Measurements from ENCODE around the gene NADK2. TPM values are rescaled to one million over a fixed set of nuclear protein-coding genes. Genes with fewer than 3 reads are reported as not detected.
A peak's percentile ranks its signal among the peaks of the same experiment; 100 is the strongest.

The NADK2 gene
- total RNA-seq, 1 donor from 2014 or later = 35.5 TPM

DNA sequence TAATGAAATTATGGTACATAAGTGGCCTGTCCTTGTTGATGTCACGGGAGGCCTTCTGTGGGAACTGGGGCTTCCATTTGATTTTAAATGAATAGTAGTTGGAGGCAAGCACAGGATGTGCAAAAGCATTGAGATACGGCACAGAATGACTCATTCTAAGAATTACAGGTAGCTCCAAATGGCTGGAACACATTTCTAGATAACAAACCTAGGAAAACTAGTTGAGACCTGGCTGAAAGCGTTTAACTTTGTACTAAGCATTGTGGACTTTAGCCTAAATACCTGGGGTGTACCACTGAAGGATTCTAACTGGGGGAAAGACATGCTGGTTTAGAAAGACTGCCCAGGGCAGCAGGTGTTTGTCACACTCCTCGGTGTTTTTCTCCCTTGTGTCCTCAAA lies 80.4 kb downstream of the NADK2 start:
- DNase-seq = no peak

GRCh38 chr5:36160617-36161016 lies 81.1 kb downstream of the NADK2 start:
- no peak for DNase-seq

- DNase-seq = no peak
Measured at GRCh38 chr5:36158144-36158543, 83.6 kb downstream of the NADK2 start.

- no peak for DNase-seq
Measured at GRCh38 chr5:36156619-36157018, 85.1 kb downstream of the NADK2 start.

DNA sequence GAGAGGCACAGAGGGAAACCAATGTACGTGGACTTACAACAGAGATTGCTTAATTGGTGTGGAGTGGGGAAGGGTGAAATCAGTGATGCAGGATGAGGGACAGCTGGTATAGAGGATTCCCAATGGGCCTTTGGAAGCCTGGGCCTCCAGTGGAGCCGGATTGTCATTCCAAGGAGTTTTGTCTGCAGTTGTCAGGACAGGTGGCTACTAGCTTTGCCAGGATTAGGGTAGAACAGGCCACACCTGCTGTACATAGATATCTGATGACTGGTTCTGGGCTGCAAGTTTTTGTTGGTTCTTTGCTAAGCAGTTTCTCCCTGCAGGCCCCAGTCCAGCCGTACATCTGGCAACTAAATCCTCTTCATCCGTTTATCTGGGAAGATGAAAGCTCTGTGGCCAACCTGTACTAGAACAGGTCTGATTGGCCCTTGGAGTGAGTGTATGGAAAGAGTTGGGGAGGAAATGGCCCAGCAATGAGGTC lies 85.6 kb downstream of the NADK2 start:
- peak; percentile 11 for DNase-seq

DNA sequence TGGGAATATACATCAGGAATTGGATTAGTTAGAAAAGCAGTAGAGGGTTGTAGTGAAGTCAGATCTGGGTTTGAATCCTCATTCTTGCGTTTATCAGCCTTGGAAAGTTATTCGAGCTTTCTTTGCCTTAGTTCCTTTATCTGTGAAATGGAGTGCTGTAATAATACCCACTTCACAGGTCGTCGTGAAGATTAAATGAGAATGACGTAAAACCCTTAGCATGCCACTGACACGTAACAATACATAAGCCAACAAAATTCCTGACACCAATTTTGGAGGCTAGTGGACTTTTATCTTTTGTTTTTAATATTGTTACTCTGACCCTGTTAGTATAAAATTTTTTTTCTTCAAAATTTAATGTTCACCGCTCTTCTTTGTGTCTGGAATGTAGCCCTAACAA lies 86.4 kb downstream of the NADK2 start:
- DNase-seq = no peak

DNA sequence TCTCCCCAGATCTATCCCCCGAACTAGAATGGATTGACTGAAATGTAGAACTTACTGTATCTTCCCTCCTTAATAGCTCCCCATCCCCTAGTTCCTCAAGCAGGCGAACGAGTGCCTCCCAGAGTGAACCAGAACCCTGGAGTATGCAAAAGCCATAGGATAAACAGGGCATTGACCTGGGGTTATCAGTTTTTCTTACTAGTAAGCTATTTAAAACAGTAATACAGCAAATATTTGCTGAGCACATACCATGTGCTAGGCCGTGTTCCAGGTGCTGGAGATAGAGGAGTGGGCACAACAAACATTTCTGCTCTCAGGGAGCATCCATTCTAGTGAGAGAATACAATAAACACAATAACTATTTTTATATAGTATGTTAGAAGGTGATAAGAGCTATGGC lies 88.0 kb downstream of the NADK2 start:
- DNase-seq = no peak

- no peak for DNase-seq
Measured at GRCh38 chr5:36153298-36153677, 88.4 kb downstream of the NADK2 start.

- DNase-seq = no peak
Measured at GRCh38 chr5:36152324-36153297, 89.1 kb downstream of the NADK2 start.

GRCh38 chr5:36151434-36152323 lies 90.0 kb downstream of the NADK2 start, which contains the start of the genes LMBRD2 and SKP2:
Gene LMBRD2, minus strand, starts transcription at chr5:36151887. Its CDS starts 8,538 bp downstream, at chr5:36143349.
Gene SKP2, plus strand, starts transcription at chr5:36152111. Its CDS starts 152 bp downstream, at chr5:36152263.
- peak; percentile 99 for DNase-seq

GRCh38 chr5:36150676-36151433 lies 90.9 kb downstream of the NADK2 start:
- peak; percentile 5 for DNase-seq

DNA sequence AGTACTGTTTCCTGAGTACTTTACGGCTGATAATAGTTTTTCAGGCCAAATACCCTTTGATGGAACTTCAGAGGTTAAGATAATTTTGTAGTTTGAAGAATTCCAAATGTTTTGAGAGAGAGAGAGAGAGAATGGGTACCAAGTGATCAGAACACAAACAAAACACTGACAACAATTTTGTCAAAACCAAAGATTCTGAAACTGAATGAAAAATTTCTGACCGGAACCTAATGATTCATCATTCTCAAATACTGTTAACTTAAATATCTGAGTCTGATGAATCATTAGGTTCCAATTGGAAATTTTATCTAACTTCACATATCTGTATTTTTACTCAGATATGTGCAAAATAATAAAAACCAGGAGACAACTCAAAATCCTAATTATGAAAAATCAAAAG lies 94.0 kb downstream of the NADK2 start:
- no peak for DNase-seq

- DNase-seq = no peak
Measured at GRCh38 chr5:36146390-36146789, 95.3 kb downstream of the NADK2 start.

DNA sequence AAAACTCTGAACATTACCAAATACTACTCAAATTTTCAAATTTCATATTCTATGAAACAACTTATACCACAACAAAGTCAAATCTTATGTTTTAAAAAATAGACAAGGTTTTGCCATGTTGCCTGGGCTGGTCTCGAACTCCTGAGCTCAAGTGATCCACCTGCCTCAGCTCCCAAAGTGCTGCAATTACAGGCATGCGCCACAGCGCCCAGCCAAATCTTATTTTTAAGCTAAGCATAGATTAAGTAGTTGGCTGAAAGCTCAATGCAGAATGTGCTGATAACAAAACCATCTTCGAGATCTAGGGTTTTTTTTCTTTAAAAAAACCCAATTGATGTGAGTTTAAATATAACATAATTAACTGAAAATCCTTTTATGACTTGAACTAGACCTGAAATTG lies 96.4 kb downstream of the NADK2 start:
- DNase-seq = no peak

Small RNAs within 50 kb of the gene (small RNA-seq; reads per million reads assigned to genes)
- 0.24 reads per million, percentile 10 among the genes with 10 or more reads in this experiment for gene MIR580 (ENCODE audit: low replicate concordance)
- not detected for gene RNU6-1305P (ENCODE audit: low replicate concordance)

Other genes with a start within 250 kb of the NADK2 start
- 21.4 TPM for gene UGT3A2, start 175.0 kb downstream of the NADK2 start, total RNA-seq
- 11.3 TPM for gene LMBRD2, start 90.0 kb downstream of the NADK2 start, total RNA-seq
- gene SKP2, start 89.8 kb downstream of the NADK2 start, total RNA-seq = 23.1 TPM
- 5.1 TPM for gene RANBP3L, start 60.0 kb upstream of the NADK2 start, total RNA-seq